Fibroblast of mammary gland (primary cell): Measurements from ENCODE around the gene HNMT.
A peak's percentile ranks its signal among the peaks of the same experiment; 100 is the strongest.

Experiments
- DNase-seq: peaks from one replicate; pipeline ENCODE4 v3.0.0-alpha.2; 2010; ENCODE audit warnings: low read depth
- H3K4me3 ChIP-seq: 2 replicates; pipeline ENCODE4 v1.5.1; 2011; ENCODE audit warnings: low read depth, mild to moderate bottlenecking, low read length, moderate library complexity; ENCODE audit not compliant: control insufficient read depth
- TF ChIP-seq, protein P1 (sequence below): conservative IDR thresholded peaks from 2 replicates; pipeline ENCODE4 v1.5.1; 2011; ENCODE audit warnings: low read depth, low read length, inconsistent platforms; ENCODE audit not compliant: control insufficient read depth, insufficient read depth

Gene HNMT

GRCh38 chr2:137940154-137940553 lies 24.1 kb upstream of the HNMT start:
- H3K4me3 ChIP-seq: no peak overlapping the region
- DNase-seq: no peak
- TF ChIP-seq, protein P1, sequence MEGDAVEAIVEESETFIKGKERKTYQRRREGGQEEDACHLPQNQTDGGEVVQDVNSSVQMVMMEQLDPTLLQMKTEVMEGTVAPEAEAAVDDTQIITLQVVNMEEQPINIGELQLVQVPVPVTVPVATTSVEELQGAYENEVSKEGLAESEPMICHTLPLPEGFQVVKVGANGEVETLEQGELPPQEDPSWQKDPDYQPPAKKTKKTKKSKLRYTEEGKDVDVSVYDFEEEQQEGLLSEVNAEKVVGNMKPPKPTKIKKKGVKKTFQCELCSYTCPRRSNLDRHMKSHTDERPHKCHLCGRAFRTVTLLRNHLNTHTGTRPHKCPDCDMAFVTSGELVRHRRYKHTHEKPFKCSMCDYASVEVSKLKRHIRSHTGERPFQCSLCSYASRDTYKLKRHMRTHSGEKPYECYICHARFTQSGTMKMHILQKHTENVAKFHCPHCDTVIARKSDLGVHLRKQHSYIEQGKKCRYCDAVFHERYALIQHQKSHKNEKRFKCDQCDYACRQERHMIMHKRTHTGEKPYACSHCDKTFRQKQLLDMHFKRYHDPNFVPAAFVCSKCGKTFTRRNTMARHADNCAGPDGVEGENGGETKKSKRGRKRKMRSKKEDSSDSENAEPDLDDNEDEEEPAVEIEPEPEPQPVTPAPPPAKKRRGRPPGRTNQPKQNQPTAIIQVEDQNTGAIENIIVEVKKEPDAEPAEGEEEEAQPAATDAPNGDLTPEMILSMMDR: no peak

GRCh38 chr2:137942037-137942832 lies 22.0 kb upstream of the HNMT start:
- no peak overlapping the region for H3K4me3 ChIP-seq
- no peak for DNase-seq
- TF ChIP-seq, protein P1: no peak

- no peak overlapping the region for H3K4me3 ChIP-seq
- TF ChIP-seq, protein P1: no peak
- DNase-seq: no peak
Measured at GRCh38 chr2:137942833-137943677, 21.2 kb upstream of the HNMT start.

GRCh38 chr2:137943678-137944347 lies 20.5 kb upstream of the HNMT start:
- no peak overlapping the region for H3K4me3 ChIP-seq
- no peak for DNase-seq
- TF ChIP-seq, protein P1: peak; percentile 6

DNA sequence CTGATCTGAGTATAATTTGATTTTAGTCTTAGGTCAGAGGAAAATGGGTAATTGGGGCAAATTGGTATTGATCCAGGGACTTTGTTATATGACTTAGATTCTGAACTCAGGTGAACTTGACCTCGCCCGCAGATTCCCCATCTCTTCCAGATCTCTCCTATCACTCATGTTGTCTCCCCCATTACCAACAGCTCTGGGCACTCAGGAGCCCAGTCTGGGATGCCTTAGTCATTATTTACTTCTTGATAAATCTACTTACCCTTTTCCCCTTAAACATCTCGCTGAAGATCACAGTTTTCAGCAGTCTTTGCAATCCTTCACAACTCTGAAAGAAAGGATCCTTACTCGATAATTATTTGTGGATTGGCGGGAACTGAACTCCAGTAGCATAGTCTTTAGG lies 19.6 kb upstream of the HNMT start:
- no peak overlapping the region for H3K4me3 ChIP-seq
- DNase-seq: no peak
- TF ChIP-seq, protein P1: no peak

DNA sequence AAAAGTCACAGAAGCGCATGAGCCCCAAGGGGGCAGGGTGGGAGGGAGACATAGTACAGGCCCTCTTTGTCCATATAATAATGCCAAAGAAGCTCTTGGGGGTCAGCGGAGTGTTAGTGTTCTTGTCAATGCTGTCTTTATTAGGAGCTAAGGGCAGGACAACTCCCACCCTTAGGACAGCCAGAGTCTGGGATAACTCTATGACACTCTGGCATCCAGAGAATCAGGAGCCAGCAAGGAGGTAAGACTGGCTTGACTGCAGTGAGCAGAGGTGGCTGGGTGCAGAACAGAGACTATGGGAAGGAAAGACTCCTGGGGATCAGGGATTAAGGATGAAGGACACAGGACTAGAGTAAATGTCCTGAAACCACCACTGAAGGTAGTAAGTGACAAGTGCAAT lies 19.0 kb upstream of the HNMT start:
- no peak for DNase-seq

More for the DNA sequence above, 19.0 kb upstream of the HNMT start:
- TF ChIP-seq, protein P1: no peak
- no peak overlapping the region for H3K4me3 ChIP-seq
